Fibroblast of lung (primary cell): ENCODE measurements around the gene SENP2. TPM values are rescaled to one million over a fixed set of nuclear protein-coding genes. Genes with fewer than 3 reads are reported as not detected.
A peak's percentile ranks its signal among the peaks of the same experiment; 100 is the strongest.

ENCODE experiments used
- DNase-seq, 2 donors: peaks; one replicate each; pipeline versions ENCODE4 v3.0.0 to v3.0.0-alpha.2; 2010; ENCODE audit warnings: low read depth in 2 of 2
- H2AFZ ChIP-seq: 2 replicates; pipeline ENCODE4 v1.5.1; 2012; ENCODE audit warnings: low read length, control low read depth, inconsistent platforms
- H3K27ac ChIP-seq: 2 replicates; pipeline ENCODE4 v1.5.1; 2011; ENCODE audit warnings: low read length, control low read depth; ENCODE audit not compliant: insufficient read depth
- H3K27me3 ChIP-seq: 2 replicates; pipeline ENCODE4 v1.5.1; 2011; ENCODE audit warnings: mild to moderate bottlenecking, low read length; ENCODE audit not compliant: control insufficient read depth, insufficient read depth
- H3K36me3 ChIP-seq: 2 replicates; pipeline ENCODE4 v1.5.1; 2011; ENCODE audit warnings: low read length; ENCODE audit not compliant: control insufficient read depth, insufficient read depth
- H3K4me1 ChIP-seq: 2 replicates; pipeline ENCODE4 v1.5.1; 2011; ENCODE audit warnings: low read length; ENCODE audit not compliant: control insufficient read depth, insufficient read depth; ENCODE audit errors: extremely low read depth
- H3K4me2 ChIP-seq: 2 replicates; pipeline ENCODE4 v1.5.1; 2011; ENCODE audit warnings: low read length, control low read depth; ENCODE audit not compliant: insufficient read depth; ENCODE audit errors: extremely low read depth
- H3K4me3 ChIP-seq, 4 experiments: fragments of 200-600 bp in 1 of 4; sonication (generic) in 1 of 4; replicated peaks in 1 of 4; 2 replicates each; pipeline ENCODE4 v1.5.1; 2011 to 2016; ENCODE audit warnings: low read length in 4 of 4, low read depth in 3 of 4, mild to moderate bottlenecking in 3 of 4, control low read depth in 2 of 4, inconsistent platforms in 1 of 4, mixed read lengths in 1 of 4; ENCODE audit not compliant: insufficient read depth in 1 of 4; ENCODE audit errors: control extremely low read depth in 1 of 4
- H3K79me2 ChIP-seq: 2 replicates; pipeline ENCODE4 v1.5.1; 2012; ENCODE audit warnings: mild to moderate bottlenecking, low read length, inconsistent platforms; ENCODE audit not compliant: control insufficient read depth, insufficient read depth
- H3K9ac ChIP-seq: 2 replicates; pipeline ENCODE4 v1.5.1; 2011; ENCODE audit warnings: mild to moderate bottlenecking, low read length, control low read depth; ENCODE audit not compliant: insufficient read depth
- H3K9me3 ChIP-seq: 2 replicates; pipeline ENCODE4 v1.5.1; 2012; ENCODE audit warnings: low read depth, low read length; ENCODE audit not compliant: control insufficient read depth, insufficient read depth
- H4K20me1 ChIP-seq: 2 replicates; pipeline ENCODE4 v1.5.1; 2011; ENCODE audit warnings: low read length; ENCODE audit not compliant: control insufficient read depth, insufficient read depth; ENCODE audit errors: extremely low read depth
- EZH2 ChIP-seq: IDR thresholded peaks from 2 replicates; pipeline ENCODE4 v1.5.1; 2012; ENCODE audit warnings: low read length, control low read depth, mild to moderate bottlenecking; ENCODE audit errors: missing control alignments
- polyA plus RNA-seq, 2 donors: library from polyadenylated mRNA; depleted of rRNA in 1 of 2; stranded (reverse) in 1 of 2; unstranded in 1 of 2; fragments of >200 nt; gene quantifications; 2 replicates each; pipeline ENCODE4 v1.2.1, GENCODE V29; 2011 to 2012; ENCODE audit warnings: missing spikeins in 1 of 2
- total RNA-seq: library from RNA; depleted of rRNA; stranded (reverse); fragments of >200 nt; gene quantifications from 2 replicates; pipeline ENCODE4 v1.2.1, GENCODE V29; 2014
- TF ChIP-seq, protein P1 (sequence below), 2 donors: IDR thresholded peaks in 1 of 2; conservative IDR thresholded peaks in 1 of 2; 1 replicate in 1 of 2; 2 replicates in 1 of 2; pipeline ENCODE4 v1.5.1; 2011 to 2012; ENCODE audit warnings: low read length in 2 of 2, control low read depth in 1 of 2, inconsistent platforms in 1 of 2, low read depth in 1 of 2, mild to moderate bottlenecking in 1 of 2

SENP2 gene
- total and polyA plus RNA-seq, 2 donors (not counting 1 experiment from before 2014, with no cell fraction given): 19.6 to 26.9 TPM

DNA sequence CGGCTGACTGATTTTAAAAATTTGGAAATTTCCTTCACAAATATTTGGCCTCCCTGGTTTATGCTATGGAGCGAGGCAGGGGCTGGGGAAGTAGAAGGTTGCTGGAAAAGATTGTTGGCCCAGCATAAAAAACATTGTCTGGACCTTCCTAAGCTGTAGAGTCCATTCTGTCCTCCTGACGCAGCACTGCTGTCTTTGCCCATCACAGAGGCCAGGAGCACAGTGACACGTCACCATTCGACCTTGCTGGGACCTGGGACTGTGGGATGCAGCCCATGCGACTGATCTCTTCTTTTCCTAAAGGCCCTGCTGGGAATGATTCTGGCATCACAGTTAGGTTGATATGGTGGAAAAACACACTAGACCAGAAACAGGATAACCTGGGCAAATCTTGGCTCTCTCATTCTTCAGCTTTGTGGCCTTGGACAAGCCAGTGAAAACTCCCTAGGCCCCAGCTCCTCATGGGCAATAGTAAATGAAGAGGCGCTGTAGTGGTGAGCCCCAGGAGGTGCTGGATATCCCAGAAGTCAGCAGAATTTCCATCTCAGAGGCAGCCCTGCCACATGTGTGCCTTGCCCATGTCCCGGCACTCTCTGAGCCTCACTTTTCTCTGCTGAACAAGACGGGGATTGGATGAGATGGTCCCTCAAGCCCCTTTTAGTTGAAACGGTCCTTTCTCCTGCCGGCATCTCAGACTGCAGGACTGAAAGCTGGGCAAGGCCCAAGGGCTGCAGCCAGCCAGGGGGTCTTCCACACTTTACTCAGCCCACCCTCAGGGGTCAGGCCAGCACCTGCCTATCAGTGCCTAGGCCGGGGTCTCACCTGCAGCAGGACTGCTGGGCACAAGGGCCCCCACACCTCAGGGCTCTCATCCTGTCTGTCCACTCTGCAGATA is 69.6 kb downstream of the SENP2 start:
- no peak overlapping the region for H3K9ac ChIP-seq
- no peak for DNase-seq
- H3K4me3 ChIP-seq: no peak overlapping the region
- no peaks in the 10 kb centered on the region for H3K79me2 ChIP-seq
- H4K20me1 ChIP-seq: no peaks in the 10 kb centered on the region
- peak overlapping the region; percentile 51 for H3K4me2 ChIP-seq
- H3K27ac ChIP-seq: peak overlapping the region; percentile 79
- H3K4me1 ChIP-seq: peaks cover 38% of the 10 kb centered on the region
- TF ChIP-seq, protein P1, sequence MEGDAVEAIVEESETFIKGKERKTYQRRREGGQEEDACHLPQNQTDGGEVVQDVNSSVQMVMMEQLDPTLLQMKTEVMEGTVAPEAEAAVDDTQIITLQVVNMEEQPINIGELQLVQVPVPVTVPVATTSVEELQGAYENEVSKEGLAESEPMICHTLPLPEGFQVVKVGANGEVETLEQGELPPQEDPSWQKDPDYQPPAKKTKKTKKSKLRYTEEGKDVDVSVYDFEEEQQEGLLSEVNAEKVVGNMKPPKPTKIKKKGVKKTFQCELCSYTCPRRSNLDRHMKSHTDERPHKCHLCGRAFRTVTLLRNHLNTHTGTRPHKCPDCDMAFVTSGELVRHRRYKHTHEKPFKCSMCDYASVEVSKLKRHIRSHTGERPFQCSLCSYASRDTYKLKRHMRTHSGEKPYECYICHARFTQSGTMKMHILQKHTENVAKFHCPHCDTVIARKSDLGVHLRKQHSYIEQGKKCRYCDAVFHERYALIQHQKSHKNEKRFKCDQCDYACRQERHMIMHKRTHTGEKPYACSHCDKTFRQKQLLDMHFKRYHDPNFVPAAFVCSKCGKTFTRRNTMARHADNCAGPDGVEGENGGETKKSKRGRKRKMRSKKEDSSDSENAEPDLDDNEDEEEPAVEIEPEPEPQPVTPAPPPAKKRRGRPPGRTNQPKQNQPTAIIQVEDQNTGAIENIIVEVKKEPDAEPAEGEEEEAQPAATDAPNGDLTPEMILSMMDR (conservative IDR thresholded peaks at IDR 0.05 in 1 of 2, IDR thresholded peaks at IDR 0.05 in 1 of 2; ENCODE audit: low read depth in 1 of 2, low read length in 2 of 2): no peak
- TF ChIP-seq EZH2: no peak
- no peaks in the 10 kb centered on the region for H3K27me3 ChIP-seq
- H3K36me3 ChIP-seq: peaks cover 21% of the 10 kb centered on the region
- H2AFZ ChIP-seq: no peak overlapping the region
- H3K9me3 ChIP-seq: no peaks in the 10 kb centered on the region

DNA sequence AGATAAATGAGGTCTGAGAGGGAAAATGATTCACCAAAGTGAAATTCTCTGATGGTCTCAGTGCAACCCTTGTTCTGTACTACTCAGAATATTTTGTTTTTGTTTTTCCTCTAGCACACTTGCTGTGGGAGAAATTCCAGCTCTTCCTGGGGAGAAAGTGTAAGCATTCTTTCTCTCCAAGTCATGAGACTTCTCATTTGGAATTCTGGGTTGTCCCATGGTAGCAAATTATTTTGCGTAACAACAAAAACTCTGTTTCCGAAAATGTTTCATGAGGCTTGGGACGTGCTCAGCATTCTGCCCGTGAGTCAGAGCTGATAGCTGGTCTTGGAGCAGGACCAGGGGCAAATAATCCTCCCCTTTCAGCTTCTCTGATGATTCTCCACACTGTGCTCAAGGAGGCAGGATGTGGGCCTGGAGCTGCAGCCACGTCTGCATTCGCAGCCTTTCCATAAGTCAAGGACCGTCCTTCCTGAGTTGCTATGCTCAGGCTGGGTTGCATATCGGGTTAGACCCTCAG is 70.3 kb downstream of the SENP2 start:
- Histone ChIP-seq H3K4me3 (no peak overlapping the region), H3K36me3 (peaks cover 21% of the 10 kb centered on the region), H3K9ac (no peak overlapping the region), H2AFZ (no peak overlapping the region), H3K27me3 (no peaks in the 10 kb centered on the region), H3K4me1 (peaks cover 41% of the 10 kb centered on the region), H3K9me3 (no peaks in the 10 kb centered on the region), H3K4me2 (peak overlapping the region; percentile 51), H3K27ac (peak overlapping the region; percentile 79), H4K20me1 (no peaks in the 10 kb centered on the region), H3K79me2 (no peaks in the 10 kb centered on the region)
- DNase-seq: peak; percentile 99
- TF ChIP-seq, protein P1 (conservative IDR thresholded peaks at IDR 0.05 in 1 of 2, IDR thresholded peaks at IDR 0.05 in 1 of 2; ENCODE audit: low read depth in 1 of 2, low read length in 2 of 2): peak in 1 of 2 donors; percentile 4
- TF ChIP-seq EZH2: no peak

DNA sequence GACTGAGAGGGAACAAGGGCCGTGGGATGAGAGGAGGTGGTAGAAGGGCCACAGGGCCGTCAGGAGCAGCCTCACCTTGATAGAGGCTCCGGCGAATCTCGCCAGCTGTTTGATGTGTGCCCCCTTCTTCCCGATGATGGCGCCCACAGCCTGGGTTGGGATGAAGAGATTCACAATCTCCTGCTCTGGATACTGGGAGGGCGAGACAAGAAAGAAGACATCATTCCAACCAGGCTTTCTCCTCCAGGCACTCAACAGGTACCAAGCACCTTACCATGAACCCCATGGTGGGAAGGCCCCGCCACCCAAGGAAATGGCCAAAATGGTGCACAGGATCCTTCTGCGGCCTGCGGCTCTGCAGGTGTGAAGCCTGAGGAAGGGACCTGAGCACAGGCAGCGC is 71.1 kb downstream of the SENP2 start:
- H4K20me1 ChIP-seq: no peaks in the 10 kb centered on the region
- no peak overlapping the region for H2AFZ ChIP-seq
- peak overlapping the region; percentile 20 for H3K9ac ChIP-seq
- H3K4me3 ChIP-seq: no peak overlapping the region
- H3K27ac ChIP-seq: peak overlapping the region; percentile 79
- H3K27me3 ChIP-seq: no peaks in the 10 kb centered on the region
- no peaks in the 10 kb centered on the region for H3K79me2 ChIP-seq
- H3K36me3 ChIP-seq: peaks cover 18% of the 10 kb centered on the region
- H3K4me2 ChIP-seq: peak overlapping the region; percentile 20
- TF ChIP-seq EZH2: no peak
- TF ChIP-seq, protein P1 (conservative IDR thresholded peaks at IDR 0.05 in 1 of 2, IDR thresholded peaks at IDR 0.05 in 1 of 2; ENCODE audit: low read depth in 1 of 2, low read length in 2 of 2): no peak
- no peak for DNase-seq
- H3K4me1 ChIP-seq: peaks cover 41% of the 10 kb centered on the region
- H3K9me3 ChIP-seq: no peaks in the 10 kb centered on the region
